HEK293 (cell line): ENCODE data around the gene PPFIA3.

Experiments used
- EGR2 ChIP-seq: fragments of 450-650 bp; formaldehyde crosslinking; IDR thresholded peaks from 2 replicates; pipeline ENCODE4 v1.5.1; 2016; ENCODE audit warnings: low read depth, missing biosample characterization, missing genetic modification characterization
- KLF1 ChIP-seq: fragments of 450-650 bp; formaldehyde crosslinking; IDR thresholded peaks from 2 replicates; pipeline ENCODE4 v1.5.1; 2016; ENCODE audit warnings: missing biosample characterization, missing genetic modification characterization
- SCRT1 ChIP-seq: fragments of 450-650 bp; formaldehyde crosslinking; IDR thresholded peaks from 2 replicates; pipeline ENCODE4 v1.5.1; 2016; ENCODE audit warnings: missing biosample characterization, missing genetic modification characterization, borderline replicate concordance
- SETDB1 ChIP-seq: IDR thresholded peaks from one replicate; pipeline ENCODE4 v1.6.1; 2017; ENCODE audit warnings: mild to moderate bottlenecking, low read length, moderate library complexity, mixed read lengths; ENCODE audit not compliant: insufficient read length
- TCF7L2 ChIP-seq: IDR thresholded peaks from 2 replicates; pipeline ENCODE4 v1.6.1; 2011; ENCODE audit warnings: low read depth, mild to moderate bottlenecking, inconsistent platforms, low read length, moderate library complexity, borderline replicate concordance
- ZFHX2 ChIP-seq: fragments of 450-650 bp; formaldehyde crosslinking; conservative IDR thresholded peaks from 2 replicates; pipeline ENCODE4 v1.5.1; 2016; ENCODE audit warnings: missing biosample characterization, missing genetic modification characterization
- ZFP69B ChIP-seq: fragments of 450-650 bp; formaldehyde crosslinking; IDR thresholded peaks from 2 replicates; pipeline ENCODE4 v1.5.1; 2016; ENCODE audit warnings: missing biosample characterization, missing genetic modification characterization
- ZNF157 ChIP-seq: fragments of 450-650 bp; formaldehyde crosslinking; IDR thresholded peaks from 2 replicates; pipeline ENCODE4 v1.5.1; 2016; ENCODE audit warnings: missing biosample characterization, missing genetic modification characterization
- ZNF2 ChIP-seq: fragments of 450-650 bp; formaldehyde crosslinking; IDR thresholded peaks from 2 replicates; pipeline ENCODE4 v1.5.1; 2016; ENCODE audit warnings: missing biosample characterization, missing genetic modification characterization
- ZNF266 ChIP-seq: fragments of 450-650 bp; formaldehyde crosslinking; IDR thresholded peaks from 2 replicates; pipeline ENCODE4 v1.5.1; 2016; ENCODE audit warnings: missing biosample characterization, missing genetic modification characterization, low read depth
- ZNF324 ChIP-seq: fragments of 450-650 bp; formaldehyde crosslinking; IDR thresholded peaks from 2 replicates; pipeline ENCODE4 v1.5.1; 2016; ENCODE audit warnings: missing biosample characterization, missing genetic modification characterization
- ZNF394 ChIP-seq: fragments of 450-650 bp; formaldehyde crosslinking; IDR thresholded peaks from 2 replicates; pipeline ENCODE4 v1.5.1; 2016; ENCODE audit warnings: missing biosample characterization, missing genetic modification characterization, mild to moderate bottlenecking, moderate library complexity, borderline replicate concordance
- ZNF48 ChIP-seq: fragments of 450-650 bp; formaldehyde crosslinking; IDR thresholded peaks from 2 replicates; pipeline ENCODE4 v1.5.1; 2016; ENCODE audit warnings: missing biosample characterization, missing genetic modification characterization
- ZNF514 ChIP-seq: fragments of 450-650 bp; formaldehyde crosslinking; IDR thresholded peaks from 2 replicates; pipeline ENCODE4 v1.5.1; 2016; ENCODE audit warnings: missing biosample characterization, missing genetic modification characterization
- ZNF521 ChIP-seq: fragments of 450-650 bp; formaldehyde crosslinking; IDR thresholded peaks from 2 replicates; pipeline ENCODE4 v1.5.1; 2017; ENCODE audit warnings: missing biosample characterization, mild to moderate bottlenecking, missing genetic modification characterization
- ZNF585B ChIP-seq: fragments of 450-650 bp; formaldehyde crosslinking; IDR thresholded peaks from 2 replicates; pipeline ENCODE4 v1.5.1; 2016; ENCODE audit warnings: missing biosample characterization, missing genetic modification characterization
- ZNF610 ChIP-seq: fragments of 450-650 bp; formaldehyde crosslinking; IDR thresholded peaks from 2 replicates; pipeline ENCODE4 v1.5.1; 2016; ENCODE audit warnings: missing biosample characterization, missing genetic modification characterization, borderline replicate concordance
- ZNF621 ChIP-seq: fragments of 450-650 bp; formaldehyde crosslinking; IDR thresholded peaks from 2 replicates; pipeline ENCODE4 v1.5.1; 2017; ENCODE audit warnings: missing biosample characterization, missing genetic modification characterization
- ZNF629 ChIP-seq: fragments of 450-650 bp; formaldehyde crosslinking; IDR thresholded peaks from 2 replicates; pipeline ENCODE4 v1.5.1; 2017; ENCODE audit warnings: missing biosample characterization, missing genetic modification characterization
- ZNF664 ChIP-seq: fragments of 450-650 bp; formaldehyde crosslinking; IDR thresholded peaks from 2 replicates; pipeline ENCODE4 v1.5.1; 2016; ENCODE audit warnings: missing biosample characterization, missing genetic modification characterization
- ZNF701 ChIP-seq: fragments of 450-650 bp; formaldehyde crosslinking; IDR thresholded peaks from 2 replicates; pipeline ENCODE4 v1.5.1; 2016; ENCODE audit warnings: missing biosample characterization, missing genetic modification characterization
- ZNF777 ChIP-seq: fragments of 450-650 bp; formaldehyde crosslinking; IDR thresholded peaks from 2 replicates; pipeline ENCODE4 v1.5.1; 2017; ENCODE audit warnings: missing biosample characterization, missing genetic modification characterization, borderline replicate concordance
- ZNF830 ChIP-seq: fragments of 450-650 bp; IDR thresholded peaks from 2 replicates; pipeline ENCODE4 v1.5.0; 2018; ENCODE audit warnings: missing biosample characterization, missing genetic modification characterization, low read depth, mild to moderate bottlenecking, moderate library complexity
- ZNF837 ChIP-seq: fragments of 450-650 bp; formaldehyde crosslinking; IDR thresholded peaks from 2 replicates; pipeline ENCODE4 v1.5.1; 2016; ENCODE audit warnings: missing biosample characterization, missing genetic modification characterization
- TF ChIP-seq, protein P1 (sequence below): fragments of 450-650 bp; formaldehyde crosslinking; conservative IDR thresholded peaks from 2 replicates; pipeline ENCODE4 v1.5.1; 2016; ENCODE audit warnings: low read depth, missing biosample characterization, missing genetic modification characterization
- TF ChIP-seq, protein P2 (sequence below): fragments of 450-650 bp; formaldehyde crosslinking; IDR thresholded peaks from 2 replicates; pipeline ENCODE4 v1.5.0; 2017; ENCODE audit warnings: missing biosample characterization, missing genetic modification characterization, borderline replicate concordance
- TF ChIP-seq, protein P3 (sequence below): fragments of 450-650 bp; IDR thresholded peaks from 2 replicates; pipeline ENCODE4 v1.5.1; 2018; ENCODE audit warnings: missing biosample characterization, missing genetic modification characterization
- TF ChIP-seq, protein P4 (sequence below): fragments of 450-650 bp; formaldehyde crosslinking; IDR thresholded peaks from 2 replicates; pipeline ENCODE4 v1.5.1; 2016; ENCODE audit warnings: missing biosample characterization, missing genetic modification characterization, low read depth
- TF ChIP-seq, protein P5 (sequence below): fragments of 450-650 bp; formaldehyde crosslinking; IDR thresholded peaks from 2 replicates; pipeline ENCODE4 v1.5.1; 2016; ENCODE audit warnings: missing biosample characterization, missing genetic modification characterization

Gene PPFIA3

DNA sequence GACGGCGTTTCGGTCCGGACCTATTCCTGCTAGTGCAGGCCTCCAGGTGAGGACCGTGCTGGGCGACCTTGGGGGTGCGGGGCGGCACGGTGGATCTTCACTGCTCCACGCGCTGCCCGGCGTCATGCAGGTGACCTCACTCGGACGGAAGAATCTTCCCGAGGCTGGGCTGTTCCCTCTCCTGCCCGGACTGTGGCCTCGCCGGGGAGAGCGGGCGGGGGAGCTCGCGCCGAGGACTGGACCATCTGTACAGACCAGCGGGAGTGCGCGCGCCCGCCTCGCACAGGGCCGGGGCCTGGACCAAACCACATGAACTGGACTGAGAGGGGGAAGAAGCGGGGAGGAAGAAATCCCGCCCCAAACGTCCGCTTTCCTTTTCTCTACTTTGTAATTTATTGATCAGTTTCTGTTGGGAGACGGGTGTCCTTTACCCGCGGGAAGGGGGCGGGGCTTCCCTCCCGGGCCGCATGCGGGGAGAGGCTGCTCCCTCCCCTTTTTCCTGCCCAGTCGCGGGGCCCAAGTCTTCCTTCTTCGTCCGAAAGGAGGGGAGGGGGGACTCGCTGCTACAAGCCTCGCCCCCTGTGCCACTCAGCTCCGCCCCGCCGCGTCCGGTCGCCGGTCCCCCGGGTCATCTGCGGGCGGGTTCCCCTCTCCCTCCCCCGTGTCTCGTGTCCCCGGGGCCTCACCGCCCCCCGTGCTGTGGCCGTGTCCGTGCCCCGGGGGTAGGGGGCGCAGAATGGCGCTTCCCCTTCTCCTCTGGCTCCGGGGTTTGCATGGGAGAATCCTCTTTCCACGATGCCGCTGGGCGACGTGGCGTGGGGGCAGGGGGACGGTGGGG, 31.0 kb downstream of the PPFIA3 start (continued):
- TF ChIP-seq, protein P1, sequence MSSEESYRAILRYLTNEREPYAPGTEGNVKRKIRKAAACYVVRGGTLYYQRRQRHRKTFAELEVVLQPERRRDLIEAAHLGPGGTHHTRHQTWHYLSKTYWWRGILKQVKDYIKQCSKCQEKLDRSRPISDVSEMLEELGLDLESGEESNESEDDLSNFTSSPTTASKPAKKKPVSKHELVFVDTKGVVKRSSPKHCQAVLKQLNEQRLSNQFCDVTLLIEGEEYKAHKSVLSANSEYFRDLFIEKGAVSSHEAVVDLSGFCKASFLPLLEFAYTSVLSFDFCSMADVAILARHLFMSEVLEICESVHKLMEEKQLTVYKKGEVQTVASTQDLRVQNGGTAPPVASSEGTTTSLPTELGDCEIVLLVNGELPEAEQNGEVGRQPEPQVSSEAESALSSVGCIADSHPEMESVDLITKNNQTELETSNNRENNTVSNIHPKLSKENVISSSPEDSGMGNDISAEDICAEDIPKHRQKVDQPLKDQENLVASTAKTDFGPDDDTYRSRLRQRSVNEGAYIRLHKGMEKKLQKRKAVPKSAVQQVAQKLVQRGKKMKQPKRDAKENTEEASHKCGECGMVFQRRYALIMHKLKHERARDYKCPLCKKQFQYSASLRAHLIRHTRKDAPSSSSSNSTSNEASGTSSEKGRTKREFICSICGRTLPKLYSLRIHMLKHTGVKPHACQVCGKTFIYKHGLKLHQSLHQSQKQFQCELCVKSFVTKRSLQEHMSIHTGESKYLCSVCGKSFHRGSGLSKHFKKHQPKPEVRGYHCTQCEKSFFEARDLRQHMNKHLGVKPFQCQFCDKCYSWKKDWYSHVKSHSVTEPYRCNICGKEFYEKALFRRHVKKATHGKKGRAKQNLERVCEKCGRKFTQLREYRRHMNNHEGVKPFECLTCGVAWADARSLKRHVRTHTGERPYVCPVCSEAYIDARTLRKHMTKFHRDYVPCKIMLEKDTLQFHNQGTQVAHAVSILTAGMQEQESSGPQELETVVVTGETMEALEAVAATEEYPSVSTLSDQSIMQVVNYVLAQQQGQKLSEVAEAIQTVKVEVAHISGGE (tag by site-specific recombination): peak; percentile 16
- TF ChIP-seq ZNF521 (tag by site-specific recombination): no peak
- no peak for TF ChIP-seq ZNF514
- TF ChIP-seq, protein P2, sequence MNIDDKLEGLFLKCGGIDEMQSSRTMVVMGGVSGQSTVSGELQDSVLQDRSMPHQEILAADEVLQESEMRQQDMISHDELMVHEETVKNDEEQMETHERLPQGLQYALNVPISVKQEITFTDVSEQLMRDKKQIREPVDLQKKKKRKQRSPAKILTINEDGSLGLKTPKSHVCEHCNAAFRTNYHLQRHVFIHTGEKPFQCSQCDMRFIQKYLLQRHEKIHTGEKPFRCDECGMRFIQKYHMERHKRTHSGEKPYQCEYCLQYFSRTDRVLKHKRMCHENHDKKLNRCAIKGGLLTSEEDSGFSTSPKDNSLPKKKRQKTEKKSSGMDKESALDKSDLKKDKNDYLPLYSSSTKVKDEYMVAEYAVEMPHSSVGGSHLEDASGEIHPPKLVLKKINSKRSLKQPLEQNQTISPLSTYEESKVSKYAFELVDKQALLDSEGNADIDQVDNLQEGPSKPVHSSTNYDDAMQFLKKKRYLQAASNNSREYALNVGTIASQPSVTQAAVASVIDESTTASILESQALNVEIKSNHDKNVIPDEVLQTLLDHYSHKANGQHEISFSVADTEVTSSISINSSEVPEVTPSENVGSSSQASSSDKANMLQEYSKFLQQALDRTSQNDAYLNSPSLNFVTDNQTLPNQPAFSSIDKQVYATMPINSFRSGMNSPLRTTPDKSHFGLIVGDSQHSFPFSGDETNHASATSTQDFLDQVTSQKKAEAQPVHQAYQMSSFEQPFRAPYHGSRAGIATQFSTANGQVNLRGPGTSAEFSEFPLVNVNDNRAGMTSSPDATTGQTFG (tag by site-specific recombination): no peak
- TF ChIP-seq ZFP69B: no peak
- TF ChIP-seq ZNF48 (tag by site-specific recombination): no peak
- 0 out of 2 replicates have a peak, but pooled peaks have one; percentile 14 for TF ChIP-seq ZNF324 (tag by site-specific recombination)
- TF ChIP-seq ZNF830 (tag by site-specific recombination): no peak
- peak; percentile 55; the same call in 1 of the 2 replicates for TF ChIP-seq ZNF394 (tag by site-specific recombination)
- no peak for TF ChIP-seq ZNF621 (tag by site-specific recombination)
- no peak for TF ChIP-seq ZNF157
- TF ChIP-seq ZNF585B: no peak
- TF ChIP-seq KLF1 (tag by site-specific recombination): peak; percentile 27; the same call in 1 of the 2 replicates
- TF ChIP-seq, protein P3, sequence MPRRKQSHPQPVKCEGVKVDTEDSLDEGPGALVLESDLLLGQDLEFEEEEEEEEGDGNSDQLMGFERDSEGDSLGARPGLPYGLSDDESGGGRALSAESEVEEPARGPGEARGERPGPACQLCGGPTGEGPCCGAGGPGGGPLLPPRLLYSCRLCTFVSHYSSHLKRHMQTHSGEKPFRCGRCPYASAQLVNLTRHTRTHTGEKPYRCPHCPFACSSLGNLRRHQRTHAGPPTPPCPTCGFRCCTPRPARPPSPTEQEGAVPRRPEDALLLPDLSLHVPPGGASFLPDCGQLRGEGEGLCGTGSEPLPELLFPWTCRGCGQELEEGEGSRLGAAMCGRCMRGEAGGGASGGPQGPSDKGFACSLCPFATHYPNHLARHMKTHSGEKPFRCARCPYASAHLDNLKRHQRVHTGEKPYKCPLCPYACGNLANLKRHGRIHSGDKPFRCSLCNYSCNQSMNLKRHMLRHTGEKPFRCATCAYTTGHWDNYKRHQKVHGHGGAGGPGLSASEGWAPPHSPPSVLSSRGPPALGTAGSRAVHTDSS (tag by site-specific recombination): peak; percentile 61
- no peak for TF ChIP-seq ZNF266 (tag by site-specific recombination)
- TF ChIP-seq, protein P4, sequence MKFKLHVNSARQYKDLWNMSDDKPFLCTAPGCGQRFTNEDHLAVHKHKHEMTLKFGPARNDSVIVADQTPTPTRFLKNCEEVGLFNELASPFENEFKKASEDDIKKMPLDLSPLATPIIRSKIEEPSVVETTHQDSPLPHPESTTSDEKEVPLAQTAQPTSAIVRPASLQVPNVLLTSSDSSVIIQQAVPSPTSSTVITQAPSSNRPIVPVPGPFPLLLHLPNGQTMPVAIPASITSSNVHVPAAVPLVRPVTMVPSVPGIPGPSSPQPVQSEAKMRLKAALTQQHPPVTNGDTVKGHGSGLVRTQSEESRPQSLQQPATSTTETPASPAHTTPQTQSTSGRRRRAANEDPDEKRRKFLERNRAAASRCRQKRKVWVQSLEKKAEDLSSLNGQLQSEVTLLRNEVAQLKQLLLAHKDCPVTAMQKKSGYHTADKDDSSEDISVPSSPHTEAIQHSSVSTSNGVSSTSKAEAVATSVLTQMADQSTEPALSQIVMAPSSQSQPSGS: 0 out of 2 replicates have a peak, but pooled peaks have one; percentile 17
- TF ChIP-seq ZNF777 (tag by site-specific recombination): peak; percentile 45; the same call in 1 of the 2 replicates
- peak; percentile 29; the same call in 1 of the 2 replicates for TF ChIP-seq EGR2 (tag by site-specific recombination)
- TF ChIP-seq ZNF629 (tag by site-specific recombination): peak; percentile 52
- TF ChIP-seq, protein P5, sequence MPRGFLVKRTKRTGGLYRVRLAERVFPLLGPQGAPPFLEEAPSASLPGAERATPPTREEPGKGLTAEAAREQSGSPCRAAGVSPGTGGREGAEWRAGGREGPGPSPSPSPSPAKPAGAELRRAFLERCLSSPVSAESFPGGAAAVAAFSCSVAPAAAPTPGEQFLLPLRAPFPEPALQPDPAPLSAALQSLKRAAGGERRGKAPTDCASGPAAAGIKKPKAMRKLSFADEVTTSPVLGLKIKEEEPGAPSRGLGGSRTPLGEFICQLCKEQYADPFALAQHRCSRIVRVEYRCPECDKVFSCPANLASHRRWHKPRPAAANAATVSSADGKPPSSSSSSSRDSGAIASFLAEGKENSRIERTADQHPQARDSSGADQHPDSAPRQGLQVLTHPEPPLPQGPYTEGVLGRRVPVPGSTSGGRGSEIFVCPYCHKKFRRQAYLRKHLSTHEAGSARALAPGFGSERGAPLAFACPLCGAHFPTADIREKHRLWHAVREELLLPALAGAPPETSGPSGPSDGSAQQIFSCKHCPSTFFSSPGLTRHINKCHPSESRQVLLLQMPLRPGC (tag by site-specific recombination): no peak
- TF ChIP-seq ZNF2 (tag by site-specific recombination): peak; percentile 72; the same call in 1 of the 2 replicates
- no peak for TF ChIP-seq ZNF701 (tag by site-specific recombination)
- TF ChIP-seq SCRT1 (tag by site-specific recombination): no peak
- peak; percentile 61; the same call in 1 of the 2 replicates for TF ChIP-seq ZNF610 (tag by site-specific recombination)
- TF ChIP-seq ZFHX2 (tag by site-specific recombination): peak; percentile 57; the same call in 1 of the 2 replicates
- TF ChIP-seq TCF7L2: 0 out of 2 replicates have a peak, but pooled peaks have one; percentile 11
- 0 out of 2 replicates have a peak, but pooled peaks have one; percentile 54 for TF ChIP-seq ZNF837 (tag by site-specific recombination)
- no peak for TF ChIP-seq SETDB1
- 0 out of 2 replicates have a peak, but pooled peaks have one; percentile 2 for TF ChIP-seq ZNF664 (tag by site-specific recombination)
